Lower leg skin (tissue), 4 donors: Measurements from ENCODE around the gene CCDC116. TPM values are rescaled to one million over a fixed set of nuclear protein-coding genes. Genes with fewer than 3 reads are reported as not detected.

ENCODE experiments used
- DNase-seq, 2 donors: peaks; one replicate each; pipeline ENCODE4 v3.0.0-alpha.2; 2019; ENCODE audit warnings: low spot score in 2 of 2
- H3K4me3 ChIP-seq: fragments of 200-600 bp; sonication (generic); 2 replicates; pipeline ENCODE4 v1.5.1; 2017; ENCODE audit warnings: mild to moderate bottlenecking, low read depth; ENCODE audit not compliant: poor library complexity, severe bottlenecking
- CTCF ChIP-seq, 3 donors: fragments of 450-650 bp; IDR thresholded peaks; one replicate each; pipeline ENCODE4 v1.5.1; 2016; ENCODE audit warnings: antibody characterized with exemption in 3 of 3, mild to moderate bottlenecking in 3 of 3, moderate library complexity in 2 of 3
- POLR2A ChIP-seq, 2 donors: fragments of 450-650 bp; IDR thresholded peaks; one replicate each; pipeline ENCODE4 v1.6.1; 2016 to 2017; ENCODE audit warnings: antibody characterized with exemption in 2 of 2, mild to moderate bottlenecking in 1 of 2, moderate library complexity in 1 of 2
- whole genome bisulfite sequencing, 2 donors: methylation state at CpG; one replicate each; pipeline ENCODE4 v1.1.5; 2018; 5-methylcytosine and 5-hydroxymethylcytosine counted together
- intact Hi-C: fragments of 100-400 bp; cut with DNase I; formaldehyde crosslinking; loops from one replicate; pipeline ENCODE4 v1.15.0; 2023; ENCODE audit warnings: low total_unique reads
- total RNA-seq, 4 donors: library from RNA; depleted of rRNA; stranded (reverse); fragments of >200 nt; gene quantifications; one replicate each; pipeline ENCODE4 v1.1.0, GENCODE V29; 2016

The CCDC116 gene
- total RNA-seq, 4 donors from 2014 or later: 0.23 to 0.49 TPM; not detected in 2

GRCh38 chr22:21661991-21662390, 29.4 kb downstream of the CCDC116 start:
- TF ChIP-seq POLR2A (IDR thresholded peaks at IDR 0.05) (no peak), CTCF (IDR thresholded peaks at IDR 0.05) (no peak)
- no peak overlapping the region for H3K4me3 ChIP-seq
- 93 to 95% methylated on average over 5 of the region's 5 CpGs for WGBS, 2 donors
- DNase-seq: no peak
- intact Hi-C loops: no loop called here

GRCh38 chr22:21663738-21664137, 31.2 kb downstream of the CCDC116 start:
- no peak for DNase-seq
- no peak for TF ChIP-seq POLR2A (IDR thresholded peaks at IDR 0.05)
- intact Hi-C loops: no loop called here
- WGBS, 2 donors: 88 to 93% methylated on average over 2 of the region's 2 CpGs
- no peak overlapping the region for H3K4me3 ChIP-seq

GRCh38 chr22:21665047-21665851, 32.7 kb downstream of the CCDC116 start:
- DNase-seq: no peak
- WGBS, 2 donors: 70 to 76% methylated on average over 26 of the region's 26 CpGs
- peak overlapping the region; percentile 96 for H3K4me3 ChIP-seq
- TF ChIP-seq POLR2A (IDR thresholded peaks at IDR 0.05): no peak
- TF ChIP-seq CTCF (IDR thresholded peaks at IDR 0.05): no peak
- intact Hi-C loops: no loop called here

GRCh38 chr22:21666786-21667185, 34.2 kb downstream of the CCDC116 start:
- intact Hi-C loops: no loop called here
- 42 to 58% methylated on average over 16 of the region's 16 CpGs for WGBS, 2 donors
- no peak for DNase-seq
- peak overlapping the region; percentile 96 for H3K4me3 ChIP-seq
- TF ChIP-seq CTCF (IDR thresholded peaks at IDR 0.05) (no peak), POLR2A (IDR thresholded peaks at IDR 0.05) (no peak)

GRCh38 chr22:21669026-21669425, 36.5 kb downstream of the CCDC116 start:
- no peak overlapping the region for H3K4me3 ChIP-seq
- DNase-seq: no peak
- TF ChIP-seq CTCF (IDR thresholded peaks at IDR 0.05) (no peak), POLR2A (IDR thresholded peaks at IDR 0.05) (no peak)
- intact Hi-C loops: no loop called here
- WGBS, 2 donors: 76 to 80% methylated on average over 9 of the region's 9 CpGs

- no peak for DNase-seq
- no peak overlapping the region for H3K4me3 ChIP-seq
- TF ChIP-seq POLR2A (IDR thresholded peaks at IDR 0.05) (no peak), CTCF (IDR thresholded peaks at IDR 0.05) (no peak)
- 79 to 85% methylated on average over 6 of the region's 6 CpGs for WGBS, 2 donors
- intact Hi-C loops: no loop called here
Measured at GRCh38 chr22:21672107-21672629, 39.6 kb downstream of the CCDC116 start.
